Heart left ventricle (tissue), 16 donors: Measurements from ENCODE around the gene SH3GLB1. TPM values are rescaled to one million over a fixed set of nuclear protein-coding genes. Genes with fewer than 3 reads are reported as not detected.

Experiments
- ATAC-seq, 4 donors: fragments of 200-7000 bp; cut with Tn5 transposase; one replicate each; pipeline ENCODE4 v1.9.1; 2020 to 2022; ENCODE audit warnings: moderate library complexity in 4 of 4, mild to moderate bottlenecking in 3 of 4, moderate number of reproducible peaks in 1 of 4
- DNase-seq, 5 donors: peaks; one replicate each; pipeline ENCODE4 v3.0.0-alpha.2; 2020
- H3K27ac ChIP-seq, 12 donors: fragments of 200-600 bp; sonication (generic) in 4 of 12; one replicate each; pipeline versions ENCODE4 v1.5.0 to v1.8.0; 2016 to 2022; ENCODE audit warnings: mild to moderate bottlenecking in 2 of 12
- H3K27me3 ChIP-seq, 9 donors: fragments of 200-600 bp; sonication (generic) in 2 of 9; one replicate each; pipeline versions ENCODE4 v1.5.1 to v1.8.0; 2016 to 2022; ENCODE audit warnings: mild to moderate bottlenecking in 3 of 9
- H3K36me3 ChIP-seq, 9 donors: fragments of 200-600 bp; sonication (generic) in 2 of 9; one replicate each; pipeline versions ENCODE4 v1.5.0 to v1.8.0; 2018 to 2022; ENCODE audit warnings: mild to moderate bottlenecking in 2 of 9
- H3K4me1 ChIP-seq, 12 donors: fragments of 200-600 bp; sonication (generic) in 4 of 12; one replicate each; pipeline versions ENCODE4 v1.5.0 to v1.8.0; 2016 to 2022; ENCODE audit warnings: mild to moderate bottlenecking in 3 of 12
- H3K4me3 ChIP-seq, 12 donors: fragments of 200-600 bp; sonication (generic) in 4 of 12; one replicate each; pipeline versions ENCODE4 v1.5.0 to v1.8.0; 2017 to 2022; ENCODE audit warnings: mild to moderate bottlenecking in 9 of 12, moderate library complexity in 4 of 12
- H3K9me3 ChIP-seq, 12 donors: fragments of 200-600 bp; sonication (generic) in 4 of 12; one replicate each; pipeline versions ENCODE4 v1.5.0 to v1.8.0; 2016 to 2022; ENCODE audit warnings: mild to moderate bottlenecking in 1 of 12
- CTCF ChIP-seq, 12 donors: fragments of 200-600 bp; sonication (generic) in 4 of 12; IDR thresholded peaks; one replicate each; pipeline versions ENCODE4 v1.5.0 to v1.8.0; 2018 to 2022; ENCODE audit warnings: antibody characterized with exemption in 12 of 12, mild to moderate bottlenecking in 5 of 12
- POLR2A ChIP-seq, 2 donors: fragments of 450-650 bp; IDR thresholded peaks; one replicate each; pipeline ENCODE4 v1.6.1; 2017; ENCODE audit warnings: antibody characterized with exemption in 2 of 2, mild to moderate bottlenecking in 2 of 2, moderate library complexity in 2 of 2
- WGBS, 4 donors: extraction: QIAGEN DNeasy Blood & Tissue Kit in 2 of 4; methylation state at CpG; one replicate each; pipeline versions ENCODE4 v1.1.5 to v1.1.7; 2013 to 2018; 5-methylcytosine and 5-hydroxymethylcytosine counted together
- intact Hi-C, 10 donors: fragments of 100-400 bp; cut with DNase I; formaldehyde crosslinking; loops; one replicate each; pipeline versions ENCODE4 v1.11.1 to v1.14.2; 2022
- polyA plus RNA-seq, 2 donors: library from polyadenylated mRNA; stranded (reverse); fragments of 200-250 nt; gene quantifications; one replicate each; pipeline ENCODE4 v1.2.3, GENCODE V29; 2013
- total RNA-seq, 9 donors: library from RNA; depleted of rRNA in 2 of 9; stranded (reverse); fragments of >200 nt in 2 of 9; fragmentation: NEBNext Ultra II Directional in 3 of 9; extraction: Animal tissue kit (Norgen Biotek cat#: 25700) in 3 of 9; gene quantifications; one replicate each; pipeline versions ENCODE4 v1.1.0 to v1.2.4, GENCODE V29; 2016 to 2023
- donor health status: ischemic (EF 13 %, LVEDD 7.1; RV severe dilation, severe dysfunction).
- donor health status: healthy with polysubstance abuse.
- donor health status: DM: no; HTN: yes; CAD: no.
- donor health status: DM: no; HTN: no; CAD: no.
- donor health status: ischemic (EF 25% LVEDD 6.9; RV normal size, moderate dysfunction).
- donor health status: ischemic (EF 25% LVEDD 5.7; RV mildly dilated, moderate dysfunction).
- donor health status: healthy.
- donor health status: DM: yes; HTN: yes; CAD: no.
- donor health status: ischemic (EF 35%, LVEDD 5.7; RV mildly dilated, moderate dysfunction).
- donor health status: nonischemic (EF 11% LVEDD 7.7; RV severe dilation, severe dysfunction).
- donor health status: DM: yes; HTN: yes; CAD: no.
- donor health status: PGD.
- donor health status: ischemic (EF 29% LVEDD 5.4; RV normal size, mild dysfunction).
- donor health status: nonischemic (EF 23%, LVEDD 6.1; RV moderate dilation, normal function).

SH3GLB1 gene
- total and polyA plus RNA-seq, 11 donors, result 26.3 to 203 (median 125) TPM

GRCh38 chr1:86758570-86758969 lies 54.2 kb downstream of the SH3GLB1 start:
- Histone ChIP-seq H3K27ac (no peak overlapping the region), H3K36me3 (no peaks in the 10 kb centered on the region), H3K4me1 (peaks cover 0 to 4% (median 0%) of the 10 kb centered on the region in 12 donors), H3K9me3 (peaks cover 0 to 2% (median 0%) of the 10 kb centered on the region in 12 donors), H3K4me3 (no peak overlapping the region), H3K27me3 (no peaks in the 10 kb centered on the region)
- DNase-seq (no peak), ATAC-seq (no peak)
- WGBS, 4 donors, result 82 to 92% (median 90%) methylated on average over 3 of the region's 3 CpGs
- intact Hi-C loops, result no loop called here
- TF ChIP-seq POLR2A (IDR thresholded peaks at IDR 0.05) (no peak), CTCF (IDR thresholded peaks at IDR 0.05) (no peak)

GRCh38 chr1:86760199-86760598 lies 55.8 kb downstream of the SH3GLB1 start:
- TF ChIP-seq POLR2A (IDR thresholded peaks at IDR 0.05), result no peak
- ATAC-seq (no peak), DNase-seq (no peak)
- no peaks in the 10 kb centered on the region for H3K36me3 ChIP-seq
- H3K4me1 ChIP-seq, result peaks cover 0 to 4% (median 0%) of the 10 kb centered on the region in 12 donors
- H3K4me3 ChIP-seq, result no peak overlapping the region
- intact Hi-C loops, result no loop called here
- peaks cover 0 to 2% (median 0%) of the 10 kb centered on the region in 12 donors for H3K9me3 ChIP-seq
- WGBS, 4 donors, result 83 to 87% (median 85%) methylated on average over 1 of the region's 1 CpG
- H3K27me3 ChIP-seq, result no peaks in the 10 kb centered on the region
- no peak overlapping the region for H3K27ac ChIP-seq

GRCh38 chr1:86762336-86762735 lies 58.0 kb downstream of the SH3GLB1 start:
- intact Hi-C loops, result no loop called here
- no peaks in the 10 kb centered on the region for H3K36me3 ChIP-seq
- ATAC-seq, result no peak

DNA sequence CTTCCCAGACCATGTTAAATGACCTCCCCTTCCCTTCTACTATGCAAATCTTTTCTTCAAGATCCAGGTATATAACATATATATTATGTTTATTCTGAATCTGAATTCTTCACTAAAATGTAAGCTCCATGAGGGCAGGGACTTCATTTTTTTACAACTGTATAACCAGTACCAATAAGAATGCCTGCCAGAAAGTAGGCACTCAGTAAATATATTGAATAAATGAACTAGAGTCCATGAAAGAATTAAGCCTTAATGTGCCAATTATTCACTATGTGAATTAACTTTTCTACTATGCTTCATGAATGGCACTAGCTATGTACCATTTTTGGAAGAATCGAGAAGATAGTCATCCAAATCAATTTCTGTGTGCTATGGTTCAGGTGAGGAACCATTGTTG lies 60.1 kb downstream of the SH3GLB1 start:
- intact Hi-C loops, result no loop called here
- Histone ChIP-seq H3K9me3 (peaks cover 0 to 13% (median 0%) of the 10 kb centered on the region in 12 donors), H3K27me3 (no peaks in the 10 kb centered on the region), H3K36me3 (no peaks in the 10 kb centered on the region), H3K27ac (no peak overlapping the region), H3K4me1 (peaks cover 0 to 5% (median 0%) of the 10 kb centered on the region in 12 donors), H3K4me3 (no peak overlapping the region)
- WGBS, 4 donors, result 93 to 100% (median 96%) methylated on average over 1 of the region's 1 CpG
- no peak for TF ChIP-seq CTCF (IDR thresholded peaks at IDR 0.05)
- no peak for TF ChIP-seq POLR2A (IDR thresholded peaks at IDR 0.05)
- no peak for ATAC-seq
- no peak for DNase-seq

More at GRCh38 chr1:86762336-86762735, 58.0 kb downstream of the SH3GLB1 start:
- H3K27ac ChIP-seq, result no peak overlapping the region
- WGBS, 4 donors, result 87 to 91% (median 90%) methylated on average over 7 of the region's 7 CpGs
- H3K4me1 ChIP-seq, result peaks cover 0 to 5% (median 0%) of the 10 kb centered on the region in 12 donors
- H3K27me3 ChIP-seq, result no peaks in the 10 kb centered on the region
- TF ChIP-seq POLR2A (IDR thresholded peaks at IDR 0.05) (no peak), CTCF (IDR thresholded peaks at IDR 0.05) (no peak)
- peaks cover 0 to 5% (median 0%) of the 10 kb centered on the region in 12 donors for H3K9me3 ChIP-seq
- no peak for DNase-seq
- no peak overlapping the region for H3K4me3 ChIP-seq

- TF ChIP-seq POLR2A (IDR thresholded peaks at IDR 0.05), result no peak
- WGBS, 4 donors, result 16 to 35% (median 23%) methylated on average over 2 of the region's 2 CpGs
- no peak overlapping the region for H3K4me3 ChIP-seq
- intact Hi-C loops, result no loop called here
- H3K36me3 ChIP-seq, result no peaks in the 10 kb centered on the region
- peaks cover 0 to 5% (median 0%) of the 10 kb centered on the region in 12 donors for H3K4me1 ChIP-seq
- no peaks in the 10 kb centered on the region for H3K27me3 ChIP-seq
- H3K27ac ChIP-seq, result no peak overlapping the region
- peaks cover 0 to 13% (median 0%) of the 10 kb centered on the region in 12 donors for H3K9me3 ChIP-seq
- DNase-seq (no peak), ATAC-seq (peak in 3 of 4 donors; percentile 51 to 84 (median 55))
Observed at GRCh38 chr1:86765073-86765472, 60.7 kb downstream of the SH3GLB1 start.
